CD14-positive monocyte (primary cell): ENCODE data around the gene ABCA4. TPM values are rescaled to one million over a fixed set of nuclear protein-coding genes. Genes with fewer than 3 reads are reported as not detected.

Experiments
- DNase-seq, 3 donors: peaks; one replicate each; pipeline ENCODE4 v3.0.0-alpha.2; 2011 to 2022
- H2AFZ ChIP-seq: 2 replicates; pipeline ENCODE4 v1.6.0; 2012; ENCODE audit warnings: mild to moderate bottlenecking, low read depth, low read length, inconsistent platforms; ENCODE audit not compliant: insufficient read depth, poor library complexity, severe bottlenecking
- H3K27ac ChIP-seq, 2 donors: 1 replicate in 1 of 2; 2 replicates in 1 of 2; pipeline ENCODE4 v1.5.1; 2012 to 2013; ENCODE audit warnings: low read length in 2 of 2, control low read depth in 1 of 2, inconsistent platforms in 1 of 2, low read depth in 1 of 2, mild to moderate bottlenecking in 1 of 2
- H3K27me3 ChIP-seq, 2 donors: one replicate each; pipeline versions ENCODE4 v1.6.0 to v1.6.1; 2011 to 2013; ENCODE audit warnings: low read length in 2 of 2; ENCODE audit not compliant: control insufficient read depth in 2 of 2, insufficient read depth in 2 of 2
- H3K36me3 ChIP-seq, 2 donors: replicated peaks in 1 of 2; 1 replicate in 1 of 2; 2 replicates in 1 of 2; pipeline versions ENCODE4 v1.5.1 to v1.6.1; 2012 to 2013; ENCODE audit warnings: low read length in 2 of 2, control low read depth in 1 of 2, inconsistent platforms in 1 of 2, mild to moderate bottlenecking in 1 of 2; ENCODE audit not compliant: insufficient read depth in 2 of 2, control insufficient read depth in 1 of 2
- H3K4me1 ChIP-seq, 2 donors: 1 replicate in 1 of 2; 2 replicates in 1 of 2; pipeline versions ENCODE4 v1.5.1 to v1.6.1; 2012 to 2013; ENCODE audit warnings: low read length in 2 of 2, control low read depth in 1 of 2, inconsistent platforms in 1 of 2, mild to moderate bottlenecking in 1 of 2, moderate library complexity in 1 of 2; ENCODE audit not compliant: insufficient read depth in 2 of 2, control insufficient read depth in 1 of 2
- H3K4me2 ChIP-seq: replicated peaks from 2 replicates; pipeline ENCODE3; 2012; ENCODE audit warnings: low read length, moderate library complexity, mild to moderate bottlenecking; ENCODE audit not compliant: poor library complexity, severe bottlenecking; ENCODE audit errors: extremely low read depth
- H3K4me3 ChIP-seq, 3 experiments: fragments of 200-600 bp in 1 of 3; sonication (generic) in 1 of 3; replicated peaks in 1 of 3; 1 replicate in 2 of 3; 2 replicates in 1 of 3; pipeline ENCODE4 v1.5.1; 2011 to 2013; ENCODE audit warnings: low read length in 3 of 3, mild to moderate bottlenecking in 3 of 3, control low read depth in 2 of 3, low read depth in 2 of 3, inconsistent platforms in 1 of 3, moderate library complexity in 1 of 3
- H3K79me2 ChIP-seq: 2 replicates; pipeline ENCODE4 v1.6.0; 2012; ENCODE audit warnings: mild to moderate bottlenecking, control low read depth, inconsistent platforms, low read length, moderate library complexity; ENCODE audit not compliant: insufficient read depth
- H3K9ac ChIP-seq: 2 replicates; pipeline ENCODE4 v1.6.0; 2017; ENCODE audit warnings: low read length, mild to moderate bottlenecking; ENCODE audit not compliant: insufficient read depth, poor library complexity, severe bottlenecking
- H3K9me3 ChIP-seq, 2 donors: replicated peaks in 1 of 2; 1 replicate in 1 of 2; 2 replicates in 1 of 2; pipeline versions ENCODE4 v1.5.1 to v1.6.1; 2012 to 2013; ENCODE audit warnings: low read length in 2 of 2, control low read depth in 1 of 2; ENCODE audit not compliant: control insufficient read depth in 1 of 2, insufficient read depth in 1 of 2
- H4K20me1 ChIP-seq: 2 replicates; pipeline ENCODE4 v1.6.0; 2012; ENCODE audit warnings: mild to moderate bottlenecking, low read length, control low read depth, moderate library complexity; ENCODE audit not compliant: insufficient read depth
- H3K27ac Mint-ChIP-seq, 7 donors: one replicate each; pipeline ENCODE4 v1.8.0; 2020; ENCODE audit warnings: mild to moderate bottlenecking in 7 of 7, mixed read lengths in 7 of 7, moderate library complexity in 6 of 7, inconsistent platforms in 2 of 7
- H3K27me3 Mint-ChIP-seq, 3 donors: one replicate each; pipeline ENCODE4 v1.8.0; 2021 to 2022; ENCODE audit warnings: low read depth in 3 of 3, mild to moderate bottlenecking in 3 of 3, mixed read lengths in 3 of 3, moderate library complexity in 3 of 3, inconsistent platforms in 1 of 3
- H3K36me3 Mint-ChIP-seq, 2 donors: one replicate each; pipeline ENCODE4 v1.8.0; 2020; ENCODE audit warnings: mixed read lengths in 2 of 2, inconsistent platforms in 1 of 2, mild to moderate bottlenecking in 1 of 2
- H3K4me1 Mint-ChIP-seq: one replicate; pipeline ENCODE4 v1.8.0; 2020; ENCODE audit warnings: mild to moderate bottlenecking, mixed read lengths
- H3K4me3 Mint-ChIP-seq, 2 donors: one replicate each; pipeline ENCODE4 v1.8.0; 2020; ENCODE audit warnings: mild to moderate bottlenecking in 2 of 2, mixed read lengths in 2 of 2, moderate library complexity in 1 of 2
- H3K9me3 Mint-ChIP-seq, 7 donors: one replicate each; pipeline ENCODE4 v1.8.0; 2020 to 2022; ENCODE audit warnings: mixed read lengths in 7 of 7, mild to moderate bottlenecking in 6 of 7, moderate library complexity in 6 of 7, inconsistent platforms in 2 of 7
- WGBS: methylation state at CpG from one replicate; pipeline ENCODE4 v1.1.5; 2013; ENCODE audit warnings: missing lambda C conversion rate; ENCODE audit not compliant: insufficient coverage; 5-methylcytosine and 5-hydroxymethylcytosine counted together
- intact Hi-C, 2 donors: fragments of 100-400 bp; cut with micrococcal nuclease; formaldehyde crosslinking; loops; one replicate each; pipeline versions ENCODE4 v1.15.0 to v1.15.1; 2023
- polyA plus RNA-seq, 3 donors: library from polyadenylated mRNA; depleted of rRNA in 1 of 3; unstranded in 2 of 3; stranded (reverse) in 1 of 3; fragments of 300-500 nt in 2 of 3; fragments of >200 nt in 1 of 3; fragmentation: Illumina TruSeq in 2 of 3; gene quantifications; 1 replicate in 2 of 3; 2 replicates in 1 of 3; pipeline ENCODE4 v1.2.3, GENCODE V29; 2012 to 2021
- TF ChIP-seq, protein P1 (sequence below): fragments of 200-600 bp; IDR thresholded peaks from one replicate; pipeline ENCODE4 v1.8.0; 2022; ENCODE audit warnings: antibody characterized with exemption, mild to moderate bottlenecking

Gene ABCA4
- polyA plus RNA-seq, 3 donors: not detected

DNA sequence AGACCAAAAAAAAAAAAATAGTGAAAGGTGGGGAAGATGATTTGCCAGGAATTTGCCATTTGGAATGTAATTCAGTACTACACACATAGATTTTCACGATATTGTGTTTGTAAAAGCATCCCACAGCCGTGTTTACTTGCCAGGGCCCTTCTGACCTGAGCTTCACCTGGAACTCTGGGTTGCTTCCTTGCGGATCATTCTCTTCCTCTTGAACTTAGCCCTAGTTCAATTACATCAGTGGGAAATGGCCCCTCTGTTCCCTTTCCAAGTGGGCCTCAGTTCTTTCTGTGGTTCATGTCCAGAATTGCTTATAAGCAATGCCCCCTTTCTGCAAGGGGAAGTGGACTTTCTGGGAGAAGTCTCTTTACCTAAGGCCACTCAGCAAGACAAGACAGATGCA is 41.0 kb downstream of the ABCA4 start:
- DNase-seq: no peak
- no peaks in the 10 kb centered on the region for H3K36me3 Mint-ChIP-seq
- no peak overlapping the region for H3K4me3 Mint-ChIP-seq
- Histone ChIP-seq H3K79me2 (no peaks in the 10 kb centered on the region), H2AFZ (no peak overlapping the region), H3K27me3 (peaks cover 26 to 51% of the 10 kb centered on the region in 2 donors), H3K4me1 (no peaks in the 10 kb centered on the region), H3K9ac (no peak overlapping the region), H3K4me3 (no peak overlapping the region), H4K20me1 (no peaks in the 10 kb centered on the region), H3K36me3 (no peaks in the 10 kb centered on the region), H3K27ac (no peak overlapping the region), H3K4me2 (no peak overlapping the region), H3K9me3 (no peaks in the 10 kb centered on the region)
- WGBS: 100% methylated on average over 1 of the region's 3 CpGs
- TF ChIP-seq, protein P1, sequence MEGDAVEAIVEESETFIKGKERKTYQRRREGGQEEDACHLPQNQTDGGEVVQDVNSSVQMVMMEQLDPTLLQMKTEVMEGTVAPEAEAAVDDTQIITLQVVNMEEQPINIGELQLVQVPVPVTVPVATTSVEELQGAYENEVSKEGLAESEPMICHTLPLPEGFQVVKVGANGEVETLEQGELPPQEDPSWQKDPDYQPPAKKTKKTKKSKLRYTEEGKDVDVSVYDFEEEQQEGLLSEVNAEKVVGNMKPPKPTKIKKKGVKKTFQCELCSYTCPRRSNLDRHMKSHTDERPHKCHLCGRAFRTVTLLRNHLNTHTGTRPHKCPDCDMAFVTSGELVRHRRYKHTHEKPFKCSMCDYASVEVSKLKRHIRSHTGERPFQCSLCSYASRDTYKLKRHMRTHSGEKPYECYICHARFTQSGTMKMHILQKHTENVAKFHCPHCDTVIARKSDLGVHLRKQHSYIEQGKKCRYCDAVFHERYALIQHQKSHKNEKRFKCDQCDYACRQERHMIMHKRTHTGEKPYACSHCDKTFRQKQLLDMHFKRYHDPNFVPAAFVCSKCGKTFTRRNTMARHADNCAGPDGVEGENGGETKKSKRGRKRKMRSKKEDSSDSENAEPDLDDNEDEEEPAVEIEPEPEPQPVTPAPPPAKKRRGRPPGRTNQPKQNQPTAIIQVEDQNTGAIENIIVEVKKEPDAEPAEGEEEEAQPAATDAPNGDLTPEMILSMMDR: no peak
- peaks cover 30 to 55% (median 32%) of the 10 kb centered on the region in 3 donors for H3K27me3 Mint-ChIP-seq
- intact Hi-C loops: no loop called here
- H3K9me3 Mint-ChIP-seq: no peaks in the 10 kb centered on the region
- H3K4me1 Mint-ChIP-seq: no peaks in the 10 kb centered on the region
- no peak overlapping the region for H3K27ac Mint-ChIP-seq

DNA sequence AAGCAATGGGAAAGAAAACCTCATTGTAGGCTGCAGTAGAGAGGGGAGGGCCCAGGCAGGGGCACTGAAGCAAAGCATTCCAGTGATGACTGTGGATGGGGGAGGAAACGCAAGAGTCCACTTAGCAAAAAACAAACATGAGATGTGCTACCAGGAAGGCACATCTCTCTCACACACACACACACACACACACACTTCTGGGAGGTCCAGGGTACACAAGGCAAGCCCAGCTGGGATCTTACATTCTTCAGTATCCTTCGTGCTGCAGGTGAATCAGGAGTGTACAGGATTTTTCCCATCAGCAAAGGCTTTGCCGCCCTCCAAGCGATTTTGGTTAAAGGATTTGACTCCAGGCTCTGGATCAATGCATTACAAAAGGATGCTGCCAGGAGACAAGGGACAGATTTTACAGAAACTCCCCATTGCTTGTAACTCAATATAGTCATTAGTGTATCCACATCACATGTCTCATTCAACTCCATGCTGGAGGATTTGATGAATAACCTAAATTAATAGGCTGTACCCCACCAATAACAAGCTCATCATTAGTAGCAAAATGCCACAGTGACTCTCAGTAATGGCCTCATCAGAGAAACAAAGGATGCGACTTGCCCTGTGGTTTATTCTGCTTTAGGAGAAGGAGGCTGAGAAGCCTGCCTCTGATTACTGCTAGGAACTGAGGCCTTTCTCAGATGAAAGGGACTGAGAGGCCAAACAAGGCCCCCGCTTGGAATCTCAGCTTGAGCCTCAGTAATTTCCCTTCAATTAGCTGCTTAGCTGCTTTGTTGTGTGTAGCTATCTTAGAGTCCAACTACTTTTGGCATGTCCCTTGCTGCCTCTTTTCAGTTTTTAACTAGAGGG is 41.6 kb downstream of the ABCA4 start:
- H3K9ac ChIP-seq: no peak overlapping the region
- Mint-ChIP-seq H3K4me1 (no peaks in the 10 kb centered on the region), H3K27ac (no peak overlapping the region), H3K9me3 (no peaks in the 10 kb centered on the region), H3K4me3 (no peak overlapping the region), H3K36me3 (no peaks in the 10 kb centered on the region), H3K27me3 (peaks cover 27 to 53% (median 27%) of the 10 kb centered on the region in 3 donors)
- no peaks in the 10 kb centered on the region for H3K36me3 ChIP-seq
- H3K4me3 ChIP-seq: no peak overlapping the region
- 87% methylated on average over 4 of the region's 6 CpGs for WGBS
- H3K9me3 ChIP-seq: no peaks in the 10 kb centered on the region
- H3K79me2 ChIP-seq: no peaks in the 10 kb centered on the region
- no peak overlapping the region for H3K27ac ChIP-seq
- H4K20me1 ChIP-seq: no peaks in the 10 kb centered on the region
- TF ChIP-seq, protein P1: no peak
- intact Hi-C loops: no loop called here
- H3K4me1 ChIP-seq: no peaks in the 10 kb centered on the region
- peaks cover 25 to 45% of the 10 kb centered on the region in 2 donors for H3K27me3 ChIP-seq
- H2AFZ ChIP-seq: no peak overlapping the region
- H3K4me2 ChIP-seq: no peak overlapping the region
- DNase-seq: no peak
